ENCODE data around the gene PLAC1. TPM values are rescaled to one million over a fixed set of nuclear protein-coding genes. Genes with fewer than 3 reads are reported as not detected.

The PLAC1 gene
- total RNA-seq, 1 donor from 2014 or later = not detected

DNA sequence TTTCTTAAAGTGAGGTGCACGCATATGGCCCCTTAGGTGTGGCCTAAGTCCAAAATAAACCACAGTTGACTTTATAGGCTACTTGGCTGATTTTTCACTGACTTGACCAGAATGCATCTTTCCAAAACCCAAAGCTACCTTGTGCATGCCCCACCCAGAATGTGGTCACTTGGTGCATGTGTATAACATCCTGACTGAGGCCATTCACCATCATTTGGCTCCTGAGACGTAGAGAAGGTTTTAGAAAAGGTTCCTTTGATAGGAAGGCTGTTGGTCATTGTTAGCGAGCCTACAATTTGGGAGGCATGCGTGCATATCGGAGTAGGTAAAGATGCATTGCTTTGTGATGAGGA lies 84.6 kb downstream of the PLAC1 start:
- H3K4me1 Mint-ChIP-seq (ENCODE audit: low read depth) = peaks cover 3% of the 10 kb centered on the region
- peaks cover 14% of the 10 kb centered on the region for H3K9me3 Mint-ChIP-seq (ENCODE audit: low read depth)
- no peaks in the 10 kb centered on the region for H3K36me3 Mint-ChIP-seq (ENCODE audit: insufficient read depth)
- H3K27me3 Mint-ChIP-seq = no peaks in the 10 kb centered on the region
- no peak overlapping the region for H3K27ac Mint-ChIP-seq
- TF ChIP-seq, protein P1, sequence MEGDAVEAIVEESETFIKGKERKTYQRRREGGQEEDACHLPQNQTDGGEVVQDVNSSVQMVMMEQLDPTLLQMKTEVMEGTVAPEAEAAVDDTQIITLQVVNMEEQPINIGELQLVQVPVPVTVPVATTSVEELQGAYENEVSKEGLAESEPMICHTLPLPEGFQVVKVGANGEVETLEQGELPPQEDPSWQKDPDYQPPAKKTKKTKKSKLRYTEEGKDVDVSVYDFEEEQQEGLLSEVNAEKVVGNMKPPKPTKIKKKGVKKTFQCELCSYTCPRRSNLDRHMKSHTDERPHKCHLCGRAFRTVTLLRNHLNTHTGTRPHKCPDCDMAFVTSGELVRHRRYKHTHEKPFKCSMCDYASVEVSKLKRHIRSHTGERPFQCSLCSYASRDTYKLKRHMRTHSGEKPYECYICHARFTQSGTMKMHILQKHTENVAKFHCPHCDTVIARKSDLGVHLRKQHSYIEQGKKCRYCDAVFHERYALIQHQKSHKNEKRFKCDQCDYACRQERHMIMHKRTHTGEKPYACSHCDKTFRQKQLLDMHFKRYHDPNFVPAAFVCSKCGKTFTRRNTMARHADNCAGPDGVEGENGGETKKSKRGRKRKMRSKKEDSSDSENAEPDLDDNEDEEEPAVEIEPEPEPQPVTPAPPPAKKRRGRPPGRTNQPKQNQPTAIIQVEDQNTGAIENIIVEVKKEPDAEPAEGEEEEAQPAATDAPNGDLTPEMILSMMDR (IDR thresholded peaks at IDR 0.05; ENCODE audit: unreplicated experiment) = no peak
- H3K4me3 Mint-ChIP-seq (ENCODE audit: low read depth) = no peak overlapping the region
- DNase-seq (ENCODE audit: low spot score, unreplicated experiment) = no peak

DNA sequence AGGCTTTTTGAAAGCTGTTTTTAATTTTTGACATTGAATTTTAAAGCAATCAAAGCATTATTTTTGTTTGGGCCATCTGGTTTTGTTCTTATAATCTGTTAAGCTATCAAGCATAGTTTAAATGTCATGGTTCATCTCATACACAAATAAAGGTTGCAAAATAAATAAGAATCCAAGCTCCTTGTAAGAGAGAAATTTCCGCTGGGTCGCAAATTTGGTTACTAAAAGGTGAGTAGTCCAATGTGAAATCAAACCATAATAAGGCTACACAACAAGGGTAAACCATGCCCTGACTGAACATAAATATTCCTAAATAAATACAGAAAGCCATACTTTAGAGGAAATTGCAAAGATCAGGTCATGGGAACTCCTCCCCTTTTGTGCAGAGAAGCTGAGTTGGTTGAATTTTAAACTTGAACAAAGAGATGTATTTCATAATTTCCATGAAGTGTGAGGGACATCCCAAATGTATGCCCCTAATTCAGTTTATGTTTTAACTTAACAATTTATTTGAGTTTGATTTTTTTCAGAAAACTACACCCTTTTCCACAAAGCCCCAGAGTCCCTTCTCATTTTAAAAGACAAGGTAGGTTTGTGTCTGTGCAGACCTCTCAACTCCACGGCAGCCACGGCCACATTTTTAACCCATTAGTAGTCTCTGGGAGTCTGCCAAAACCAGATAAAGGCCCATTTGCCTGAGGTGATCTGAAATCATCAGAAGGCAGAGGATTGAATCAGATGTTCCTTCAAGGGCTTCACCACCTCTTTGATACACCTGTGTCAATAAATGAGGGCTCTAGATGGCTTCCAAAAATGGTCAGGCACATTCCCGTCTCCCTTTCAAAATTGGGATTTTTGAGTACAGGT lies 85.2 kb downstream of the PLAC1 start:
- TF ChIP-seq, protein P1 (IDR thresholded peaks at IDR 0.05; ENCODE audit: unreplicated experiment) = no peak
- Mint-ChIP-seq H3K27me3 (no peaks in the 10 kb centered on the region), H3K4me1 (ENCODE audit: low read depth) (peaks cover 3% of the 10 kb centered on the region), H3K27ac (no peak overlapping the region), H3K4me3 (ENCODE audit: low read depth) (no peak overlapping the region), H3K36me3 (ENCODE audit: insufficient read depth) (no peaks in the 10 kb centered on the region), H3K9me3 (ENCODE audit: low read depth) (peaks cover 14% of the 10 kb centered on the region)
- DNase-seq (ENCODE audit: low spot score, unreplicated experiment) = no peak

DNA sequence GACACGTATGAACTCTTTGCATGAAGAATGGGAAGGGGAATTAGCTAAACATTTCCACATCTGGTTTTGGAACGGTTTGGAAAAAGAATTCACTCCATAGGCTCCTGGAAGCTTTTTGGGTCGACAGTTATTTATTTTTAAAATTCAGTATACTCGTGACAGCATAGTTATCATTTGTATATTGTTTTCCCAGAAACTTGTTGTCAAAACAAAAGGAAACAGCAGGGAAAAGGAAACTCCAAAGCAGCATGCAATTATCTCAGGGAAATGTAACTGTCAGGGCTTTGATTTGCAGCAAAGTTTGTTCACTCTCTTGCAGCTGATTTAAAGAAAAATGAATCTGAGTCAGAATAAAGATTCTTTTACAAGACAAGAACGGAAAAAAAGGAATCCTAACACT lies 86.5 kb downstream of the PLAC1 start:
- Mint-ChIP-seq H3K9me3 (ENCODE audit: low read depth) (peaks cover 10% of the 10 kb centered on the region), H3K27ac (no peak overlapping the region), H3K27me3 (no peaks in the 10 kb centered on the region), H3K36me3 (ENCODE audit: insufficient read depth) (no peaks in the 10 kb centered on the region), H3K4me3 (ENCODE audit: low read depth) (no peak overlapping the region), H3K4me1 (ENCODE audit: low read depth) (peaks cover 3% of the 10 kb centered on the region)
- TF ChIP-seq, protein P1 (IDR thresholded peaks at IDR 0.05; ENCODE audit: unreplicated experiment) = no peak
- DNase-seq (ENCODE audit: low spot score, unreplicated experiment) = no peak

DNA sequence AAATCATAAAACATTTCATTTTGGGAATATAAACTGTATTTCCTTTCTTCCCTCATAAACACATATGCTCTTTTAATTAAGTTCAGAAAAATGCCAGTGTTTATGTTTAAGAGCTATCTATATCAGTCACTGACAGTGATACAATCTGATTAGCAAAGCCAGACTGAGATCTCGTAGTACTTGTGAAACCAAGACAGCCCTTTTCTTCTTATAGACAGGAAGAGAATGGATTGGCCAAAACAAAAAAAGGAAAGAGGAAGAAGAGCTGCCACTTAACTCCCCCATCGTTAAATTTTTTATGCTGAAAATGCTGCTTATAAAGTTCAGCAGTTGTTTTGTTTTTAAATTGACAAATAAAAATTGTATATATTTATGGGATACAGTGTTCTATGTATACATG lies 87.4 kb downstream of the PLAC1 start:
- no peak for DNase-seq (ENCODE audit: low spot score, unreplicated experiment)
- TF ChIP-seq, protein P1 (IDR thresholded peaks at IDR 0.05; ENCODE audit: unreplicated experiment) = no peak
- no peaks in the 10 kb centered on the region for H3K36me3 Mint-ChIP-seq (ENCODE audit: insufficient read depth)
- H3K27me3 Mint-ChIP-seq = no peaks in the 10 kb centered on the region
- peaks cover 3% of the 10 kb centered on the region for H3K4me1 Mint-ChIP-seq (ENCODE audit: low read depth)
- no peak overlapping the region for H3K4me3 Mint-ChIP-seq (ENCODE audit: low read depth)
- no peak overlapping the region for H3K27ac Mint-ChIP-seq
- H3K9me3 Mint-ChIP-seq (ENCODE audit: low read depth) = peaks cover 6% of the 10 kb centered on the region

DNA sequence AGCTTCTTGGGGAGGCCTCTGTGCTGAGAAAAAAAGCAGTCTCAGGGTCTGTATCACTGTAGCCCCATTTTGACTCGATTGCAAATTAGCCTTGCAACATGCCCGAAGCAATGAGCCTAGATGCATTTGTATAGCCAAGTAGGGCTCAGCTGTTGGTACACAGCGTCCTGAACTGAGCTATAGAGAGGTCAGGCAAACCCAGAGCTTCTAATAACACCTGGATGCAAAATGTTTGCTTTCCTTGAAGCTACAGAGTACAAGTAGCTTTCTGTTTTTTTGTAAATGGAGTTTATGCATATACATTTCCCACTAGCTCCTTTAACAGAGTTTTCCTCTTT lies 87.8 kb downstream of the PLAC1 start:
- no peak overlapping the region for H3K4me3 Mint-ChIP-seq (ENCODE audit: low read depth)
- DNase-seq (ENCODE audit: low spot score, unreplicated experiment) = no peak
- H3K27me3 Mint-ChIP-seq = no peaks in the 10 kb centered on the region
- TF ChIP-seq, protein P1 (IDR thresholded peaks at IDR 0.05; ENCODE audit: unreplicated experiment) = no peak
- H3K27ac Mint-ChIP-seq = no peak overlapping the region
- no peaks in the 10 kb centered on the region for H3K36me3 Mint-ChIP-seq (ENCODE audit: insufficient read depth)
- H3K4me1 Mint-ChIP-seq (ENCODE audit: low read depth) = peaks cover 3% of the 10 kb centered on the region
- peaks cover 6% of the 10 kb centered on the region for H3K9me3 Mint-ChIP-seq (ENCODE audit: low read depth)

Measured in progenitor cell of endocrine pancreas (in vitro differentiated cells).